ENCODE results near the gene TEX19. TPM values are rescaled to one million over a fixed set of nuclear protein-coding genes. Genes with fewer than 3 reads are reported as not detected.
"Not testable (repeated sequence)": the region's sequence is repeated elsewhere in the genome, so short reads cannot be mapped to it uniquely, and the experiment has no call there.

TEX19 gene
- total and polyA plus RNA-seq, 10 donors, result not detected

GRCh38 chr17:82346342-82347300, 12.4 kb upstream of the TEX19 start:
- Histone ChIP-seq H3K4me3 (no peak overlapping the region), H3K4me1 (peaks cover 0 to 16% (median 4%) of the 10 kb centered on the region in 6 donors), H3K36me3 (no peaks in the 10 kb centered on the region), H3K9me3 (no peaks in the 10 kb centered on the region), H3K27ac (no peak overlapping the region), H3K27me3 (replicated peaks in 1 of 7) (peaks cover 0 to 55% (median 0%) of the 10 kb centered on the region in 7 donors)
- no peak for TF ChIP-seq CTCF (IDR thresholded peaks at IDR 0.05 in 8 of 11, conservative IDR thresholded peaks at IDR 0.05 in 3 of 11)
- TF ChIP-seq POLR2A (IDR thresholded peaks at IDR 0.05), result no peak
- TF ChIP-seq POLR2AphosphoS5 (IDR thresholded peaks at IDR 0.05), result no peak
- WGBS, 5 donors, result 34 to 45% (median 42%) methylated on average over 28 of the region's 28 CpGs
- no peak for DNase-seq
- intact Hi-C loops (cut with DNase I; ENCODE audit: low total_unique reads), result no loop called here

GRCh38 chr17:82347994-82348393, 11.1 kb upstream of the TEX19 start:
- intact Hi-C loops (cut with DNase I; ENCODE audit: low total_unique reads); DNase-seq; H3K36me3 ChIP-seq; H3K4me3 ChIP-seq; H3K9me3 ChIP-seq; H3K27ac ChIP-seq: not testable (repeated sequence)
- peaks cover 3 to 24% (median 7%) of the 10 kb centered on the region in 6 donors for H3K4me1 ChIP-seq
- WGBS, 5 donors, result 85 to 91% (median 87%) methylated on average over 11 of the region's 11 CpGs
- peaks cover 0 to 61% (median 0%) of the 10 kb centered on the region in 7 donors for H3K27me3 ChIP-seq (replicated peaks in 1 of 7)

GRCh38 chr17:82348434-82348833, 10.6 kb upstream of the TEX19 start:
- TF ChIP-seq POLR2A (IDR thresholded peaks at IDR 0.05) (no peak), CTCF (IDR thresholded peaks at IDR 0.05 in 8 of 11, conservative IDR thresholded peaks at IDR 0.05 in 3 of 11) (no peak), POLR2AphosphoS5 (IDR thresholded peaks at IDR 0.05) (no peak)
- no peak overlapping the region for H3K27ac ChIP-seq
- no peak overlapping the region for H3K4me3 ChIP-seq
- WGBS, 5 donors, result 68 to 82% (median 81%) methylated on average over 9 of the region's 9 CpGs
- H3K9me3 ChIP-seq, result no peaks in the 10 kb centered on the region
- H3K27me3 ChIP-seq (replicated peaks in 1 of 7), result peaks cover 0 to 64% (median 0%) of the 10 kb centered on the region in 7 donors
- no peak for DNase-seq
- no peaks in the 10 kb centered on the region for H3K36me3 ChIP-seq
- intact Hi-C loops (cut with DNase I; ENCODE audit: low total_unique reads), result no loop called here
- peaks cover 3 to 24% (median 7%) of the 10 kb centered on the region in 6 donors for H3K4me1 ChIP-seq

- Histone ChIP-seq H3K27me3 (replicated peaks in 1 of 7) (peaks cover 0 to 68% (median 0%) of the 10 kb centered on the region in 7 donors), H3K27ac (no peak overlapping the region), H3K4me3 (no peak overlapping the region), H3K9me3 (no peaks in the 10 kb centered on the region), H3K36me3 (no peaks in the 10 kb centered on the region), H3K4me1 (peaks cover 3 to 24% (median 7%) of the 10 kb centered on the region in 6 donors)
- TF ChIP-seq CTCF (IDR thresholded peaks at IDR 0.05 in 8 of 11, conservative IDR thresholded peaks at IDR 0.05 in 3 of 11) (no peak), POLR2A (IDR thresholded peaks at IDR 0.05) (no peak), POLR2AphosphoS5 (IDR thresholded peaks at IDR 0.05) (no peak)
- DNase-seq, result no peak
- intact Hi-C loops (cut with DNase I; ENCODE audit: low total_unique reads), result no loop called here
- WGBS, 5 donors, result 73 to 85% (median 77%) methylated on average over 7 to 11 of the region's 11 CpGs
Measured at GRCh38 chr17:82348866-82349265, 10.2 kb upstream of the TEX19 start.

All from spleen (tissue), 11 donors.